Neural progenitor cell (in vitro differentiated cells): Measurements from ENCODE around the gene PARP8. TPM values are rescaled to one million over a fixed set of nuclear protein-coding genes. Genes with fewer than 3 reads are reported as not detected.

Experiments used
- DNase-seq: peaks from one replicate; pipeline ENCODE4 v3.0.0-alpha.2; 2016; ENCODE audit warnings: low spot score
- H2AFZ ChIP-seq: fragments of 200-600 bp; sonication (generic); replicated peaks from 2 replicates; pipeline ENCODE4 v1.6.1; 2016; ENCODE audit warnings: antibody characterized with exemption
- H3F3A ChIP-seq: fragments of 200-600 bp; sonication (generic); 2 replicates; pipeline ENCODE4 v1.6.1; 2016; ENCODE audit warnings: antibody characterized with exemption, low read depth
- H3K27ac ChIP-seq: fragments of 200-600 bp; sonication (generic); 2 replicates; pipeline ENCODE4 v1.5.1; 2016; ENCODE audit warnings: mild to moderate bottlenecking
- H3K27me3 ChIP-seq: fragments of 200-600 bp; sonication (generic); 2 replicates; pipeline ENCODE4 v1.6.1; 2016; ENCODE audit warnings: mild to moderate bottlenecking, moderate library complexity
- H3K36me3 ChIP-seq: fragments of 200-600 bp; sonication (generic); 2 replicates; pipeline ENCODE4 v1.5.1; 2016
- H3K4me1 ChIP-seq: fragments of 200-600 bp; sonication (generic); 2 replicates; pipeline ENCODE4 v1.6.1; 2016; ENCODE audit warnings: mixed run types
- H3K4me2 ChIP-seq: fragments of 200-600 bp; sonication (generic); 2 replicates; pipeline ENCODE4 v1.6.1; 2016
- H3K4me3 ChIP-seq: fragments of 200-600 bp; sonication (generic); 2 replicates; pipeline ENCODE4 v1.5.1; 2016
- H3K79me2 ChIP-seq: fragments of 200-600 bp; sonication (generic); 2 replicates; pipeline ENCODE4 v1.6.1; 2016; ENCODE audit warnings: low read depth
- H3K9ac ChIP-seq: fragments of 200-600 bp; sonication (generic); 2 replicates; pipeline ENCODE4 v1.6.1; 2016
- H3K9me3 ChIP-seq: fragments of 200-600 bp; sonication (generic); 2 replicates; pipeline ENCODE4 v1.5.1; 2016; ENCODE audit warnings: low read depth
- H4K20me1 ChIP-seq: fragments of 200-600 bp; sonication (generic); 2 replicates; pipeline ENCODE4 v1.6.1; 2016; ENCODE audit warnings: low read depth
- H3K27ac Mint-ChIP-seq: 3 replicates; pipeline ENCODE4 v1.8.0; 2021; ENCODE audit warnings: mixed read lengths
- H3K27me3 Mint-ChIP-seq: 2 replicates; pipeline ENCODE4 v1.8.0; 2022; ENCODE audit warnings: low read depth, mild to moderate bottlenecking, inconsistent platforms, moderate library complexity, mixed read lengths; ENCODE audit not compliant: insufficient read depth
- H3K36me3 Mint-ChIP-seq: 3 replicates; pipeline ENCODE4 v1.8.0; 2021; ENCODE audit warnings: mixed read lengths
- H3K4me1 Mint-ChIP-seq: 3 replicates; pipeline ENCODE4 v1.8.0; 2021; ENCODE audit warnings: mixed read lengths
- H3K4me3 Mint-ChIP-seq: 3 replicates; pipeline ENCODE4 v1.8.0; 2021; ENCODE audit warnings: mild to moderate bottlenecking, moderate library complexity, mixed read lengths
- H3K9me3 Mint-ChIP-seq: 3 replicates; pipeline ENCODE4 v1.8.0; 2020; ENCODE audit warnings: mixed read lengths
- CTCF ChIP-seq: fragments of 200-600 bp; sonication (generic); IDR thresholded peaks from 2 replicates; pipeline ENCODE4 v1.5.1; 2017; ENCODE audit warnings: antibody characterized with exemption, mild to moderate bottlenecking
- EZH2 ChIP-seq: fragments of 200-600 bp; sonication (generic); IDR thresholded peaks from 2 replicates; pipeline ENCODE4 v1.6.1; 2017; ENCODE audit warnings: antibody characterized with exemption, mild to moderate bottlenecking, moderate library complexity
- EZH2phosphoT487 ChIP-seq: fragments of 200-600 bp; sonication (generic); IDR thresholded peaks from 2 replicates; pipeline ENCODE4 v1.6.1; 2017; ENCODE audit warnings: antibody characterized with exemption
- total RNA-seq: library from RNA; depleted of rRNA; stranded (reverse); fragments of >200 nt; gene quantifications from 2 replicates; pipeline ENCODE4 v1.2.3, GENCODE V29; 2015; ENCODE audit warnings: low replicate concordance

The PARP8 gene
- total RNA-seq, 1 donor from 2014 or later, result 38.9 TPM

- H3K27ac Mint-ChIP-seq, result no peak overlapping the region
- no peaks in the 10 kb centered on the region for H3K9me3 ChIP-seq
- H3K36me3 ChIP-seq, result no peaks in the 10 kb centered on the region
- no peak overlapping the region for H3K9ac ChIP-seq
- no peak overlapping the region for H3K4me2 ChIP-seq
- no peaks in the 10 kb centered on the region for H3F3A ChIP-seq
- H3K79me2 ChIP-seq, result no peaks in the 10 kb centered on the region
- H3K27me3 ChIP-seq, result no peaks in the 10 kb centered on the region
- no peak overlapping the region for H3K27ac ChIP-seq
- H3K36me3 Mint-ChIP-seq, result peaks cover 14% of the 10 kb centered on the region
- H3K27me3 Mint-ChIP-seq, result no peaks in the 10 kb centered on the region
- no peak overlapping the region for H3K4me3 ChIP-seq
- H3K4me1 Mint-ChIP-seq, result no peaks in the 10 kb centered on the region
- no peak overlapping the region for H3K4me3 Mint-ChIP-seq
- no peaks in the 10 kb centered on the region for H4K20me1 ChIP-seq
- no peak overlapping the region for H2AFZ ChIP-seq
- no peaks in the 10 kb centered on the region for H3K4me1 ChIP-seq
- no peaks in the 10 kb centered on the region for H3K9me3 Mint-ChIP-seq
- TF ChIP-seq CTCF (no peak), EZH2phosphoT487 (no peak), EZH2 (no peak)
- DNase-seq, result no peak
Observed at GRCh38 chr5:50792843-50793242, 126.4 kb downstream of the PARP8 start.

GRCh38 chr5:50794812-50795211, 128.4 kb downstream of the PARP8 start:
- H3K27me3 Mint-ChIP-seq, result no peaks in the 10 kb centered on the region
- Histone ChIP-seq H2AFZ (no peak overlapping the region), H3K4me3 (no peak overlapping the region), H3K27me3 (no peaks in the 10 kb centered on the region), H3K4me1 (no peaks in the 10 kb centered on the region), H3K9ac (no peak overlapping the region), H3K4me2 (no peak overlapping the region), H4K20me1 (no peaks in the 10 kb centered on the region), H3K9me3 (no peaks in the 10 kb centered on the region), H3K79me2 (no peaks in the 10 kb centered on the region), H3K27ac (no peak overlapping the region), H3F3A (no peaks in the 10 kb centered on the region), H3K36me3 (peaks cover 3% of the 10 kb centered on the region)
- TF ChIP-seq EZH2phosphoT487 (no peak), CTCF (no peak), EZH2 (no peak)
- H3K36me3 Mint-ChIP-seq, result peaks cover 21% of the 10 kb centered on the region
- H3K27ac Mint-ChIP-seq, result no peak overlapping the region
- DNase-seq, result no peak
- no peak overlapping the region for H3K4me3 Mint-ChIP-seq
- H3K4me1 Mint-ChIP-seq, result no peaks in the 10 kb centered on the region
- H3K9me3 Mint-ChIP-seq, result no peaks in the 10 kb centered on the region

- Histone ChIP-seq H3K79me2 (no peaks in the 10 kb centered on the region), H3K4me2 (no peak overlapping the region), H3K4me3 (no peak overlapping the region), H3F3A (no peaks in the 10 kb centered on the region), H3K4me1 (no peaks in the 10 kb centered on the region), H3K9ac (no peak overlapping the region), H4K20me1 (no peaks in the 10 kb centered on the region), H3K27ac (no peak overlapping the region), H2AFZ (no peak overlapping the region), H3K36me3 (peaks cover 8% of the 10 kb centered on the region), H3K9me3 (no peaks in the 10 kb centered on the region), H3K27me3 (no peaks in the 10 kb centered on the region)
- TF ChIP-seq EZH2 (no peak), CTCF (no peak), EZH2phosphoT487 (no peak)
- Mint-ChIP-seq H3K36me3 (peaks cover 35% of the 10 kb centered on the region), H3K4me1 (no peaks in the 10 kb centered on the region), H3K27ac (no peak overlapping the region), H3K27me3 (no peaks in the 10 kb centered on the region), H3K4me3 (no peak overlapping the region), H3K9me3 (peaks cover 6% of the 10 kb centered on the region)
- DNase-seq, result no peak
Observed at GRCh38 chr5:50798002-50798401, 131.6 kb downstream of the PARP8 start.

GRCh38 chr5:50799596-50799995, 133.2 kb downstream of the PARP8 start:
- H3K4me3 ChIP-seq, result no peak overlapping the region
- peaks cover 11% of the 10 kb centered on the region for H3K36me3 ChIP-seq
- no peak overlapping the region for H2AFZ ChIP-seq
- no peaks in the 10 kb centered on the region for H3K4me1 Mint-ChIP-seq
- no peak overlapping the region for H3K9ac ChIP-seq
- peaks cover 14% of the 10 kb centered on the region for H3K9me3 Mint-ChIP-seq
- H3K27me3 Mint-ChIP-seq, result no peaks in the 10 kb centered on the region
- no peaks in the 10 kb centered on the region for H3K79me2 ChIP-seq
- H3K27me3 ChIP-seq, result no peaks in the 10 kb centered on the region
- no peak overlapping the region for H3K4me3 Mint-ChIP-seq
- H3K9me3 ChIP-seq, result no peaks in the 10 kb centered on the region
- no peak overlapping the region for H3K27ac Mint-ChIP-seq
- H3F3A ChIP-seq, result no peaks in the 10 kb centered on the region
- H3K4me2 ChIP-seq, result no peak overlapping the region
- peaks cover 41% of the 10 kb centered on the region for H3K36me3 Mint-ChIP-seq
- no peaks in the 10 kb centered on the region for H4K20me1 ChIP-seq
- no peaks in the 10 kb centered on the region for H3K4me1 ChIP-seq
- TF ChIP-seq CTCF (no peak), EZH2phosphoT487 (no peak), EZH2 (no peak)
- H3K27ac ChIP-seq, result no peak overlapping the region
- DNase-seq, result no peak
